ENCODE measurements around the gene PLXNA4.

DNA sequence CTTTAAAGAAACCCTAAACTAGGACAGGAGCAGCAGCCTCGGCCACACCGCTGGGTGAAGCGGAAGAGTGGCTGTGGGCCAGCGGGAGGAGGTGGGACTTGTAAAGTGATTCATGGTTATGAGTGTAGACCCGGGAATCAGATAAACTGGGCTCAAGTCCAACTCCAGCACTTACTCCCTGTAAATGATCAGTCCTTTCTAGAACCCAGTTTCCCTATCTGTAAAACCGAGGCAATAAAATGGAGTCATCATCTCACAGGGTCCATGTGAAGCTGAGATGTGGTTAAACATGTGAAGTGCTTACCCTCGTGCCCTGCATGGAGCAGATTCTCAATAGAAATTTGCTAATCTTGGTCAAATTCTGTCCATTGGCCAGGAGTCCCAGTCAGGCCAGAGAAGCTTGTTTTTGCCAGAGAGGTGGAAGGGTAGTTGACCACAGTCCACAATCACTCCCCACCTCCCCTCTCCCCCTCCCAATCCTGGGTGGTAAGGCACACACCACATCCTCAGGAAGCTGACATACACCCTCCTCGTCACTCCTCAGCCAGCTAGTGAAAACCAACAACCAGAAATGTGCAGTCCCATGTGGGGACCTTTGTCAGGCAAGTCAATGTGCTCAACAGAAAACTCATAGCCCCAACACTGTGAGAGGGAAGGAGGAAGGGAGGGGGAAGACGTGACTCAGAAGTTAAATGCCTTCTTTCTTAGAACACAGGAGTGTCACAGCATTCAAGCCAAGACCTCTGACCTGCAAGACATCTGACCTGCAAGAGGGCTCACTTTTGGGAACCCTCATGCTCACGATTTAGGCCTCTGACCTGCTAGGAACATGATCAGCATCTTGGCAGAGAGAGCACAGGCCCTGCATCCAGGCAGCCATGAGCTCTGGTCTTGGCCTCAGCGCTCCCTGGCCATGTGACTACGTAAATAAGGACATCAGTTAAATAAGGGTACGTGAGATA, 145.1 kb downstream of the PLXNA4 start:
- TF ChIP-seq, protein P1, sequence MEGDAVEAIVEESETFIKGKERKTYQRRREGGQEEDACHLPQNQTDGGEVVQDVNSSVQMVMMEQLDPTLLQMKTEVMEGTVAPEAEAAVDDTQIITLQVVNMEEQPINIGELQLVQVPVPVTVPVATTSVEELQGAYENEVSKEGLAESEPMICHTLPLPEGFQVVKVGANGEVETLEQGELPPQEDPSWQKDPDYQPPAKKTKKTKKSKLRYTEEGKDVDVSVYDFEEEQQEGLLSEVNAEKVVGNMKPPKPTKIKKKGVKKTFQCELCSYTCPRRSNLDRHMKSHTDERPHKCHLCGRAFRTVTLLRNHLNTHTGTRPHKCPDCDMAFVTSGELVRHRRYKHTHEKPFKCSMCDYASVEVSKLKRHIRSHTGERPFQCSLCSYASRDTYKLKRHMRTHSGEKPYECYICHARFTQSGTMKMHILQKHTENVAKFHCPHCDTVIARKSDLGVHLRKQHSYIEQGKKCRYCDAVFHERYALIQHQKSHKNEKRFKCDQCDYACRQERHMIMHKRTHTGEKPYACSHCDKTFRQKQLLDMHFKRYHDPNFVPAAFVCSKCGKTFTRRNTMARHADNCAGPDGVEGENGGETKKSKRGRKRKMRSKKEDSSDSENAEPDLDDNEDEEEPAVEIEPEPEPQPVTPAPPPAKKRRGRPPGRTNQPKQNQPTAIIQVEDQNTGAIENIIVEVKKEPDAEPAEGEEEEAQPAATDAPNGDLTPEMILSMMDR (IDR thresholded peaks at IDR 0.05) = no peak
- TF ChIP-seq POLR2A (IDR thresholded peaks at IDR 0.05) = no peak

All from gastroesophageal sphincter (tissue), 3 donors.